HG02571 (cell line): ENCODE results near the gene SELPLG.
"Not testable (repeated sequence)": the region's sequence is repeated elsewhere in the genome, so short reads cannot be mapped to it uniquely, and the experiment has no call there.

ENCODE experiments used
- ATAC-seq: cut with Tn5 transposase; IDR thresholded peaks from one replicate; pipeline ENCODE4 v1.9.1; 2021; ENCODE audit warnings: mild to moderate bottlenecking, moderate library complexity; ENCODE audit not compliant: unreplicated experiment

SELPLG gene, protein sequence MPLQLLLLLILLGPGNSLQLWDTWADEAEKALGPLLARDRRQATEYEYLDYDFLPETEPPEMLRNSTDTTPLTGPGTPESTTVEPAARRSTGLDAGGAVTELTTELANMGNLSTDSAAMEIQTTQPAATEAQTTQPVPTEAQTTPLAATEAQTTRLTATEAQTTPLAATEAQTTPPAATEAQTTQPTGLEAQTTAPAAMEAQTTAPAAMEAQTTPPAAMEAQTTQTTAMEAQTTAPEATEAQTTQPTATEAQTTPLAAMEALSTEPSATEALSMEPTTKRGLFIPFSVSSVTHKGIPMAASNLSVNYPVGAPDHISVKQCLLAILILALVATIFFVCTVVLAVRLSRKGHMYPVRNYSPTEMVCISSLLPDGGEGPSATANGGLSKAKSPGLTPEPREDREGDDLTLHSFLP

DNA sequence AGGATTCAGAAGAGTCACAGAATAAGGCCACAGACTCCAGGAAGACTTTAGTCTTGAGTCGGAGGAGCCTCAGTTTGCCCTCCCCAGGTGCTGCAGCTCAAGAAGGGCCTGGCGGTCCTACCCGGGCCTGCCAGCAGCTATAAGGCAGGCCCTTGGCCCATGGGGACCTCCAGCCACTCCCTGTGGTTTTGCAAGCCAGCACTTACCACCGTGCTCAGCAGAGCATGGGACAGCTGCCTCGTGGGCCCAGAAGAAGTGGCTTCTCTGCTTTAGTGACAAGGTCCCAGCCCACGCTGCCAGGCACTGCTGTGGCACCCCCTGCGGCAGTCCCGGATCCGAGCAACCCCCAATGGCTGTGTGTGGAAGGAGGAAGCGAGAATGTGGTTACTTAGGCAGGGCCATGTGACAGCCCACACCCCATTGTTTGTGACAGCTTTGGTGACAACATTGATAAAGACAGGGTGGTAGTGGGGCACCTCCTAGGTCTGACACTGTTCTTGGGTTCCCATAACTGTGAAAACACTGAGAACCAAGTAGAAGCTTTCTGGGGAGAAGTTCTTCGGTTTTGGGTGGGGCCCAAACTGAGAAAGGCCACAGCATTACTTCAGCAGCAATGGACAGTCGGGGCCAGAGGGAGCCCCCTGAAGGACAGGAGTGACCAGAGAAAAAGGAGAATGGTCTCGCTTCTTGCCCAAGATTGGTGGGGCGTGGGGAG lies at the start of gene SELPLG:
TSS of gene SELPLG (minus strand) at position 361 of the 715 bp plus-strand sequence. CDS start 9,587 bp downstream, outside the sequence.
- peak; percentile 54 for ATAC-seq

DNA sequence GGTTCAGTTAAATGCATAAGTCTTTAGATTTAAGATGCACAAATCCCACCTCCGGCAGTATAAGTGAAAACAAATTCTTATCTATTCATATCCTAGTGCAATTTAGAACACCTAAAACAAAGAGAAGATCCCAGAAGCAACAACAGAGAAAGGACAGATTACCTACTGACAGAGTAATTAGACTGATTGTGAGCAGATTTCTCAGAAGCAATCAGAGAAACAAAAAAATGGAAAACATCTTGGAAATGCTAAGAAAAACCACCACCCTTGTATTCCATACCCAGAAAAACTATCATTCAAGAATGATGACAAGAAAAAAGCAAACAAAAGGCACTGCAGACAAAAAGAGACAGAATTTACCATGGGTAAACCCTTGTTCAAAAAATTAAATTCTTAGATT lies 47.6 kb upstream of the SELPLG start:
- ATAC-seq = no peak

DNA sequence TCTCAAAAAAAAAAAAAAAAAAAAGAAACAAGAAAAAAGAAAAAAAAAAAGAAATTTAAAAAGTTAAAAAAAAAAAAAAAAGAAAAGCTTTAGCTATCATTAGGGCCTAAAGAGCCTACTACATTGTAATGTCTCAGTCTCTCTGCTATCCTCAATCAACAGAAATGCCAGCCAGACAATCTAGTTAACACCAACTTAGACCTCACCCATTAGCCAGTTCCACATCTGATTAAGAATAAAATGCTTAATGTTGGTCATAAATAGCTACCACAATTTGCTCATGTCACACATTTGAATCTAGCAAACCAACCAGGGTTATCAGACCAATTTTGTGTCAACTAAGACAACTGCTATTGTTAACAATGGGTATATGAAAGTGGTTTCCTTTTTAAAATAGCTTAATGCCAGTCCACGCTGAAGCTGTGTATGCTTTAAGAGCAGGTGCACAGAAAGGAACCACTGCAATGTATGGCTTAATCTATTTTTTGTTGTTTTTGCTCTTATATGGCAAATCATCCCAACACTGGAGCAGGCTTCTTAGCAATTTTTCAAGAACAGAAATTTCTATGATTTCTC lies 45.5 kb upstream of the SELPLG start:
- no peak for ATAC-seq

DNA sequence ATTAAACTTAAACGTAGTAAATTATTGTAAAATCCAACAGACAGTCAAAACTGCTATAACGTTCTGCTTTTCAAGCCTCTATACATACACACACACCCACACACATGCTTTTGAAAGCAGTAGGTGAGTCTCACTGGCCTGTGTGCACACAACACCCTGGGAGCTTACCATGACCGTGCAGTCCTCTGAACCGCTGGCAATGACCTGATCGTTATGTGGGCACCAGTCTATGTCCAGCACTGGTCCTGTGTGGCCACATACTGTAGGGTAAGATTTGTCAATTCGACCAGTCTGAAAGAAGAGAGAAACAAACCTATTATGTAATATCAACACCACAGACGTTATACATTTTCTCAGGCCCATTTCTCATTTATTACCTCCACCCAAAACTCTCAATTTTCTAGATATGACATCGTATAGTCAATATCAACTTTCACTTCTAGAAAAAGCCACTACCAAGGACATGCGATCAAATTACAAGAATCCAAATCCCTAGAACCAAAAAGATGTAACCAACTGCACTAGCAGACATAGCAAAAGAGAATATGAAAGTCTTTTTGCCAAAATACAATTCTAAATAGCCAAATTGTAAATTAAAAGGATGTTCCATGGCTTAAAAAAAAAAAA lies 44.5 kb upstream of the SELPLG start:
- ATAC-seq = no peak

DNA sequence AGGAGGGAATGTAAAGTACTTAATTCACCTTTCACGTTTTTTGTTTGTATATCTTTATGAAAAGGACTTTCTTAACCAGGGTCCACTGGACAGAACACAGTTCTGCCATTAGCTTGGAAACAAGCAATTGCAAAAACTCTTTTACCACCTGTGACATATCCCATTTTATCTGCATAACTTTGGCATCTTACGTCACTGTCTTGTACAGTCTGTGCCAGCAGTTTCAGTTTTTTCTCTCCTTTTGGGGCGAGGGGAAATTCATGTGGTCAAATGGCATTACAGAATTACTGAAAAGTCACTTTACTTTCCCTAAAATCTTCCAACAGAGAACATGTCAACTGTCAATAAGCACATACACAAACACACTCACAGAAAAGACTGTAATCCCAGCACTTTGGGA lies 43.7 kb upstream of the SELPLG start:
- no peak for ATAC-seq

DNA sequence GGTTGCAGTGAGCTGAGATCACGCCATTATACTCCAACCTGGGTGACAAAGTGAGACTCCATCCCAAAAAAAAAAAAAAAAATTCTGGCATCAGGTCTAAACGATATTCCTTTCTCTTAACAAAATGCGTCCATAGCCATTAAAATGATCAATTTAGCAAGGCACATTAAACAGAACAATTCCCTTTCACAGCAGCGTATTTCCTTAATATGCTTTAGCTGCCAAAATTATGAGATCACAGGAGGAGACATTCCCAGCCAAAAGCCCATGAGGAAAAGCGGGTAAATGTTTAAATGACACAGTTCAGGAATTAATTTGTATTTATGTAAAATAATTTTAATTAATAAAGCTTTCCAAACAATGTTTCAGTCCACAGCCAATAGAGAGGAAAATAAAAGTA lies 43.0 kb upstream of the SELPLG start:
- no peak for ATAC-seq

DNA sequence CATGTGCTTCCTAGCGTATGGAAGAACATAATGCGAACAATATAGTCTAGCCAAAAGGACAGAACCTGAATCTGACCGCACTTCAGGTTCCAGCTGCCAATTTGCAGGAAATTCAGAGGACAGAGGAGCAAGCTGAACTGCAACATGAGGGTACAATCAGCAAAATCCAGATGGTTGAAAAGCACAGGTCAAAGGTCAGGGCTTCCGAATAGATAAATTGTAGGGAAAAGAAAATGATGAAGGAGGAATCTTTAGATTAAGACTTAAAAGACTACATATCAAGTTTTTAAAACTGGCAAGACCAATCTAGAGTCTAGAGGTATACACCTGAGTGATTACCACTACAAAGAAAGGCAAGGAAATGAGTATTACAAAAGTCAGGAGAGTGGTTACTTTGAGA lies 42.1 kb upstream of the SELPLG start:
- no peak for ATAC-seq

DNA sequence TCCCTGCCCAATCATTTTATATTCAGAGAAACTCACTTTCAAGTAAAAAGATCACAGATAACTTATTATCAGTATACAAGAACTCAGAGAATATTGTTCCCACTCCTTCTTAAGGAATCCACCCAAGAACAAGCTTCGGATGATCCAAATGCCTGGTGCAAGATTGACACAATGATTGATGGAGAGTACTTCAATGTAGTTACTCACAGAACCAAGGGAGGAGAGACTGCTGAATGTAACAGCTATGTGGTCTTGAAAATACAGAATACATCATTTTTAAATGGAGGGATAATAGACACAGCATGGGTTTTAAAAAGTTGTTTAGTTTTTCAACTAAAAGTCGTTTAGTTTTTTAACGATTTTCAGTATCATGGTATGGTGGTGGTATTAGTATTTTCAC lies 38.4 kb upstream of the SELPLG start:
- ATAC-seq = no peak

DNA sequence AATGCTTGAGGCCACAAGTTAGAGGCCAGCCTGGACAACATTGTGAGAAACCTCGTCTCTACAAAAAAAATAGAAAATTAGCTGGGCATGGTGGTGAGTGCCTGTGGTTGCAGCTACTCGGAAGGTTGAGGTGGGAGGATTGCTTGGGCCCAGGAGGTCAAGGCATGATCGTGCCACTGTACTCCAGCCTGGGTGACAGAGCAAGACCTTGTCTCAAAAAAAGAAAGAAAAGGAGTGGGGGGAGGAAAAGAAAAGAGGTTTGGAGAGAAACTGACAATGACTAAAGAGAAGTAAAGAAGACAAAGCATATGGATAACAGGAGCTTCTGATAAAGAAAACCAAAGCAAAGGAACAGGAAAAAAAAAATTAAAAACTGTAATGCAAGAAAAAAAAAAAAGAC lies 37.4 kb upstream of the SELPLG start:
- ATAC-seq = no peak

DNA sequence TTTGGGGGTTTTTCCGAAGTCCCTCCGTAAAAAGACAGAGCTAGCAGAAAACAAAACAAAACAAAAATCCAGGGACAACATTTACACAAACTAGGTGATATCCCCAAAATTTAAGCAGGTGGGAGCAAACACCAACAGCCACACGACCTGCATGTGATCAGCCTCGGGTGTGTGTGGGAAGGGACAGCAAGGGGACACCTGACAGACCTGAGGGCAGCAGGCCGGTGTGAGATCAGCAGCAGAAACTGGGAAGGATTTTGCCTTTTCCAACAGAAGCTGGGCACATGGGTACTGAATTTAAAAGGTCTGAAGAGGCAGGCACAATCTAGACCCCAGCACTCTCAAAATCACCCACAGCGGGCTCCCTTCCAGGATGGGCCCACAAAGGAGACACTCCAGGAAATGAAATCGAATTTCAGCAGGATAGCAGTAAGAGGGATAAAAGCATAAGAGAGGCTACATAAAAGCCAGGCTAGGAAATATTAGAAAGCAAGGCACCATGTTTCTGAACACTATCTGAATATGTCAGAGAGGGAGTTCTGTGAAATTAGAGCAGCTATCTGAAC lies 36.5 kb upstream of the SELPLG start:
- no peak for ATAC-seq

DNA sequence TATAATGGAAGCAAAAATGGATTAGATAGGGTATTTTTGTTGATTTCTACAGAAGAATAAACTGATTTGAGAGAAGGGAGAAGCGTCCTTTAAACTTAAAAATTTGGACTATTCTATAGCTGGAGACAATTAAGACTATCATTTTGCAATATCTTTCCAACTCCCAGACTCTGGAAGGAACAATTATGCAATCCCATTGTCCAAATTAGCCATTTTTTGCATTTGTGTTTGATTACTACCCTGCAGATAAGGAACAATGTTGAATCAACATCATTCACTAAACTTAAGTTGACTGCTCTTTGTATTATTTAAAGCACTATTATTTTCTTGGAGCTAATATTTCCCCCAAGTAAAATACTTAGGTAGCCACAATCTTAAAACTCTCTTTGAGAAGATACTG lies 34.8 kb upstream of the SELPLG start:
- ATAC-seq = no peak

DNA sequence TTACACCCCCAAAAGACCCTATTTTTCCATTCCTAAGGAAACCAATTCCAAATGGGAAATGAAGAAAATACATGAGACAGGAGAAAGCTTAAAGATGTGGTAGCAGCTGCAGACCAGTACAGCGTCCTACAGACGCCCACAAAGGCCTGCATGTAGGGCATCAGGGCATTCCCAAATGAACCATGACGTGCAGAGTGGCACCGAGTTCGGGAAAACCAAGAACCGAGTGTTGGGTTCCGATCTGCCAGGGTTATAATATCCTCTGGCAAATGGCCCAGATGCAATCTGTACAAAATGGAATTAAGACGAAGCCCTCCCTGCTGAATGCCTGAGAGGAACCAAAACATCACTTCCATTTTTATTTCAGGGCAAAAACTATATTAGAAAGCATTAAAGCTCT lies 34.4 kb upstream of the SELPLG start:
- no peak for ATAC-seq

DNA sequence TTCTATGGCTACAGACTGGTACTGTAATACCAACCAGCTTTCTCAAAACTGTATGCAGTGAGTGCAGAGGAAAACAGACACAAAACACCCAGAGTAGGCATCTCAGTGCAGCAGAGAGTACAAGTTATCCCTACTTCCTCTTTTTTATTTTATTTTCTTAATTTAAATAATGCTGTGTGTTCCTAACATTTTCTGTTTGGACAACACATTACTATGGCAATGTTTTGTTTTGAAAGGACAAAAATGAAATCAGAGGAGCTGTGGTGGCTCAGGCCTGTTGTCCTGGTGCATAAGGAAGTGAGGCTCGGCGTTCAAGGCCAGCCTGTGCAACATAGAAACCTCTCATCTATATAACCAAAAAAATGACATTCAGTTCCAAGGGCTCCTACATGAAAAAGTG lies 33.7 kb upstream of the SELPLG start:
- ATAC-seq = no peak

DNA sequence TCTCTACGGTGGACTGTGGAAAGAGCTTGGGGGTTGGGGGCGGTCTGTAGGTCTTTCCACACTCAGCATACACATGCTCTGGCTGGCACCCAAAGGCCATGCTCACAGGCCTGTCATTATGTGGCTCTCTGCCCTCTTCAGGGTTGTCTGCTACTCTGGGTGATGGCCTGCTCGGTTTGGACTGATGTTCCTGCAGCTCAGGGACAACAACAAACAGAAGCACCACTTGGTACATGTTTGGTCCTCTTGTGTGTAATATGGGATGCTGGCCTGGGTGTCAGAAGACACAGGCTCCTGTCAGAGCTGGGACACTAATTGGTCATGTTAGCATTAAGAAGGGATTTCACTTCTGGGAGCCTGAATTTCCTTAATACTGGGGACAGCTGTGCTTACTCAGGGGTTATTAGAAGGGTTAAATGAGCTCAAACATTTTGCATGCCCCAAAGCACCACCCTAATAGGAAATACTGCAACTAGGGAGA lies 32.7 kb upstream of the SELPLG start:
- ATAC-seq = no peak

DNA sequence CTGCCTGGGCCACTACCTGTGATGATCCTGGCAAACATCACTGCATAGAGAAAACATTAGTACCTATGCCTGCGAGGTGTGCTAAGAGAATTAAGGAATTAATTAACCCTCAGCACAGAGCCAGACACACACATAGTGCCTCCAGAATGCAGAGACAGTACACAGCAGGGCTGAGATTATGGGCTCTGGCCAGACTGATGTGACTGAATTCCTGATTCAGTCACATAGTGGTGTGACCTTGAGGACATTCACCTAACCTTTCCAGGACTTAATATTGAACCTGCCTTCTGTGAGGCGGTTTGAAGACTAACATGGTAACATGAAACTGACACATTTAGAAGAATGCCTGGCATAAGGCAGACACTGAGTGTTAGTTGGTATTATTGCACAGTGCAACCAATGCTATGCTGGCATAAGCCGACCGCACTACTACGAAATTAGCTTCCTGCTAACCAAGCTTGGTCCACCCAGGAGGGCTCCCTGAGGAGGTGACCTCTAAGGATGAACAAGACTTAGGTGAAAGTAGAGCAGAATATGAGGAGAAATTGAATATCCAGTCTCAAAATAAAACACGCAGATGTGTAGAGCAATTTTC lies 32.0 kb upstream of the SELPLG start:
- ATAC-seq = no peak

DNA sequence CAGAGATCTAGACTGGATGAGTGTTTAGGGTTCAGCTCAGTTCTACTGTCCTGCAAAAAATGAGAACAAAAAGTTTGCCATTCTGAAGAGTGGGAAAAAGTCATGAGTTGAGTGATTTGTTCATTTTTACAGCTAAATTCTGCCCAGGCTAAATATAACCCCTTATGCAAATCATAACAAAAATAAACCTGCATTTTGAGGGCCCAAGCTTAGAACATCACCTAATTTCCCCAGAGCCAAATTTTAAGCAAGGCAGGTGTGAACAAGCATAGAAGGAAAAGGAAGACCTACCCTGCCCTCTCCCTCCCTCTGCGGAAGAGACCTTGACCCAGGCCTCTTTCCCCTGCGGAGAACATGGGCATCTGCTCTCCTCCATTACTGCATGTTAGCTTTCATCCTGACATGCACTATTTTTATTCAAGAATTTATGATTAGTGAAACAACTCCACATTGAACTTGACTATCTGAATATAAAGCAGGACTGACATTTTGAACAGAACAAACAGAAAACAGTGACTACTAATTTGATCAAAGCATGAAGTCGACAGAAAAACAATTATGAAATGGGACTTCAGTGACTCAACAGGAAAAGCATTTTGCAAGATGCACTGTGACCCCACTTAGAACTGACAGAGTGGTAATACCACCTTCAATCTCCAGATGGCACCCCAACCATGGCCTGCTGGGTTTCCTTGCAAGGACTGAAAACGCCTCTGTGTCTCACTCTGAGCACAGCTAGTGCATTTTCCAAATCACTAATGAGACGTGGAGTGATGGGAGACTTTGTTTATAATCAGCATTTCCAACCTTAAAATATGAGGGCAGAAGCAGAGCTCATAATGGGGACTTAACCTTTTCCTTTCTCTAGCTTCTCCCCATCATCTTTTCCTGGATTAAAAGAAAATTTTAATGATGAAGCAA lies 30.9 kb upstream of the SELPLG start:
- peak; percentile 65 for ATAC-seq

DNA sequence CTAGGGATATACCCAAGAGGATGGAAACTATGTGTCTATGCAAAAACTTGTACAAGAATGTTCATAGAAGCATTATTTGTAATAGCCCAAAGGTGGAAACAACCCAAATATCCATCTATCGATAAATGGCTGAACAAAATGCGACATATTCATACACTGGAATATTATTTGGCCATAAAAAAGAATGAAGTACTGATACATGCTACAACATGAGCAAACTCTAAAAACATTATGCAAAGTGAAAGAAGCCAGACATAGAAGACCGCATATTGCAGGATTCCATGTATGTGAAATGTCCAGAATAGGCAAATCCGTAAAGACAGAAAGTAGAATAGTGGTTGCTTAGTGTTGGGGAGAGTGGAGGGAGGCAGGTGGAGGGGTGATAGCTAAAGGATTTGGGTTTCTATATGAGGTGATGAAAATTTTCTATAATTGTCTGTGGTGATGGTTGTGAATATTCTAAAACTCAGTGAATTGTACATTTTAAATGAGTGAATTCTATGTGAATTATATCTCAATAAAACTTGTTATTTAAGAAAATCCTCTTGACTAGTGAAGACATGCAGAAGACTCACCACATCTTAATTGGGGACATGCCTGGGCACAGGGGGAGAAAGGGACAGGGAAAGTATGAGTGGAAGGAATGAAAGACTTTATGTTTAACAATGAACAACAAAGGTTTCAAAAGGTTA lies 29.8 kb upstream of the SELPLG start:
- no peak for ATAC-seq

DNA sequence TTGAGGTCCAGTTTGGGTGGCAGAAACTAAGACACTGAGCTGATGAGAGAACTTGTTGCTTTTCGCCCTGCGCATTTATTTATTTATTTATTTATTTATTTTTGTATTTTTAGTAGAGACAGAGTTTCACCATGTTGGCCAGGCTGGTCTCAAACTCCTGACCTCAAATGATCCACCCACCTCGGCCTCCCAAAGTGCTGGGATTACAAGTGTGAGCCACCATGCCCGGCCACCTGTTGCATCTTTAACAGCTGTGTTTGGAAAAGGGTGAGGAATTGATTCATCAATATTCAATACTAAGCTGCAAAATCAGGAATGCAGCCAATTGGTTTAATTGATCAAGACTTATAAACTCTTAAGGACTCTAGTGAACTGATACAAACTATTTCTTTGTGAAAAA lies 24.4 kb upstream of the SELPLG start:
- ATAC-seq = not testable (repeated sequence)

DNA sequence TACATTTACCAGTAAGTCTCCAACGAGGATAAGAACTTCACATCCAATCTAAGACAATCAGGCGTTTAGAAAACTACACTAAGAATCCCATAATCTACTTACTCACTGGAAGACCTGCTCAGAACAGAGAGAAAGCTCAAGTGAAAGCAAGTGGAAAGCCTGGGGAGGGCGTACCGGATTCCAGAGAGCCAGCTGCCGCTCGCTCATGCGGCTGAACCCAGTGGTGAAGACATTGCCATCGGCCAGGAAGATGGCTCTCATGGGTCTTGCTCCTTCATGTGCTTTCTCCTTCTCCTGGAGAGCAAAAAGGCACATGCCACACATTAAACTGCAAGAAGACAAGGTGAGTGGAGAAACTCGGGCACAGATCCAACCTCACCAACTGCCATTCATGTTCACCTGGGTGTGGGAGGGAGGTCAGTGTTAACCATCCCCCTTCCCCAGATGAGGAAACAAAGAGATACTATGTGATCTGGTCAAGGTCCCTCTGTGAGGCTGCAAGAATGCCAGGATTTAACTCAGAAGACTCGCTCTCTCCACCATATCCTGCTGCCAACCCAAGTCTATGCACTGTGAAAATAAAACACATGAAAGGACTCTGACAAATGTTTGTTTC lies 23.5 kb upstream of the SELPLG start:
- no peak for ATAC-seq
